Cardiac septum (tissue), 1 donor: ENCODE results near the gene PDE4C. TPM values are rescaled to one million over a fixed set of nuclear protein-coding genes. Genes with fewer than 3 reads are reported as not detected.
A peak's percentile ranks its signal among the peaks of the same experiment; 100 is the strongest.
"Not testable (repeated sequence)": the region's sequence is repeated elsewhere in the genome, so short reads cannot be mapped to it uniquely, and the experiment has no call there.

ENCODE experiments used
- DNase-seq: peaks from one replicate; pipeline ENCODE4 v3.0.0-alpha.2; 2020; ENCODE audit warnings: low spot score
- intact Hi-C: fragments of 100-400 bp; cut with DNase I; formaldehyde crosslinking; loops from one replicate; pipeline ENCODE4 v1.14.0; 2022
- total RNA-seq: library from RNA; stranded (reverse); fragmentation: NEBNext Ultra II Directional; extraction: Animal tissue kit (Norgen Biotek cat#: 25700); gene quantifications from one replicate; pipeline ENCODE4 v1.2.1, GENCODE V29; 2021
- donor health status: DM: no; HTN: no; CAD: no.

The PDE4C gene
- total RNA-seq, 1 donor from 2014 or later: 1.3 TPM

DNA sequence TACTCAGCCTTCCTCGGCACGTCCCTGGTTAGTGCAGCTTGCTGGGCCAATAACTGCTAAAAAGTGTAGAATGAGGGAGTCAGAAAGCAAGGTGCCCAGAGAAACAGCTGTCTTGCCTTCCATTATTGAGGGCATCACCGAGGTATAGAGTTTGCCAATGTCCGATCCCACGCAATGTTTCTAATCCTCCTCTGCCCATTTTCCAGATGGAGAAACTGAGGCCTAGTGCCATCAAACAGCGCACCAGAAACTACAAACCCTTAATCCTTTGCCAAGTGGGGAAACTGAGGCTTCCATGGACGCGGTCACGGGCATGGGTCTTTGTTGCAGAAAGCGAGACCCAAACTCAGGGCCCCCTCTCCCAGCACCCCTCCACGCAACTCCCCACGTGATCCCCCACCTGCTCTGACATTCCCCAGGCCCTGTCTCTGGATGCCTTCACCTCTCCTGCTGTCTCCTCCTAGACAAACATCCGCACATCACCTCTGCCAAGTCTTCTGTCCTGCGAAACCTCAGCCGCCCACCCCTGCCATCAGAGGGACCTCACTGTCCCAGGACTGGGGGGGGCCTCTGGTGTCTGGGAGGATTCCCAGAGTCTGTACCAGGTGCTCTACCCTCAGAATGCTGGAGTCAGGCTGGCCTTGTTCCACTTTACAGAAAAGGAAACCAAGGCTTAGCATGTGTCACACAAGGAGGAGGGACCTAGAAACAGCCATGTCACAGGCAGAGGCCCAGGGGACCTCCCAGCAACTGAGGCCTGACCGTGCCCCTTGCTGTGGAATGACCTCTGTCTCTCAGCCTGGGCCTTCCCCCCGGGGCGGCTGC is 930 bp upstream of the PDE4C start:
- intact Hi-C loops: no loop called here
- no peak for DNase-seq

DNA sequence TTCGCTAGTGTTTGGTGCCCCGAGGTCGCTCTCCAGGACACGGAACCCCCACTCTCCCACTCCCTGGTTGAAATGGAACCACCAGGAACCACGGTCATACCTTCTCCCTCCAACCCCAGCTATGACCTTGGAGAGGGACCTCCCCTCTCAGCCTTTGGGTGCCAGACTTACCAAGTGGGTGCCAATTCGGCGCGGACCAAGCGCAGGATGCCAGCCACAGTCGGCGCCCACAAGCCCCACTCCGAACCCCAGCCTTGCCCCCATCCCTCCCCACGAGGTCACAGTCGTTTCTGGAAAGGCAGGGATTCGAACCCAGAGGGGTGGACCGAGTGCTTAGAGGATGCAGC is 910 bp downstream of the PDE4C start:
- intact Hi-C loops: no loop called here
- DNase-seq: no peak

DNA sequence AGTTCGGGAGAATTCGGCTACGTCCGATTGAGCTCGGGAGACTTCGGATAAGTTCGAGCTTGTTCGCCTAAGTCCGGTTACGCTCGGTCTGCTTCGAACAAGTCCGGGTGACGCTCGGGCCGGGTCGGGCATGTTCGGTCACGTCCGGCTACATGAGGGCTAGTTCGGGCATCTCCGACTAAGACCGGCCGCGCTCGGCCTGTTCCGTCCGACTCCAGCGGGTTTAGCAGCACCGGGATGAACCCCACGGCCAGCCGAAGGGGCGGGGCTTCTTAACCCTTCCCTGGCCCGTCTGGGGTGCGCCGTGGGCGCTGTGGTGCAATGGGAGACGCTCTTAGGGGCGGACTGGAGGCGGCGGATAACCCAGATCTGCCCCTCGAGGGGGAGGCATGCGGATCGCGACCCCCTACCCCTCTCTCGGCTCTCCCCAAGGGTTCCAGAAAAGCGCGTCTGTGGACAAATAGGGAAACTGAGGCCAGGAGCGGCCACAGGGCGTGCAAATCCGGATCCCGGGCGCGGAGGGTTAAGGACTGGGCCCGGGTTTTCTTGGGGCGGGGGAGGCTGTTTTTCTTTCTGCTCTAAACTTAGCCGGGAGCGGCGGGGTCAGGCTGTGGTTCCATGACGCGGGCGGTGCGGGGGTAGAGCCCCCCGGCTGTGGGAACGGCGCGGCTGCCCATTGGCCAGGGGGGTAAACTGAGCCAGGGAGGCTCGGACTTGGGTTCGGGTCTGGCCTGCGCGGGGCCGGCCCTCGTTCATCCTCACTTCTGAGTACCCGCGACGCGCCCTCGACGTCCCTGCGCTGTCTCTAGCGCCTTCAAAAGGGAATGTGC is 1.5 kb downstream of the PDE4C start:
- intact Hi-C loops: no loop called here
- peak; percentile 96 for DNase-seq

DNA sequence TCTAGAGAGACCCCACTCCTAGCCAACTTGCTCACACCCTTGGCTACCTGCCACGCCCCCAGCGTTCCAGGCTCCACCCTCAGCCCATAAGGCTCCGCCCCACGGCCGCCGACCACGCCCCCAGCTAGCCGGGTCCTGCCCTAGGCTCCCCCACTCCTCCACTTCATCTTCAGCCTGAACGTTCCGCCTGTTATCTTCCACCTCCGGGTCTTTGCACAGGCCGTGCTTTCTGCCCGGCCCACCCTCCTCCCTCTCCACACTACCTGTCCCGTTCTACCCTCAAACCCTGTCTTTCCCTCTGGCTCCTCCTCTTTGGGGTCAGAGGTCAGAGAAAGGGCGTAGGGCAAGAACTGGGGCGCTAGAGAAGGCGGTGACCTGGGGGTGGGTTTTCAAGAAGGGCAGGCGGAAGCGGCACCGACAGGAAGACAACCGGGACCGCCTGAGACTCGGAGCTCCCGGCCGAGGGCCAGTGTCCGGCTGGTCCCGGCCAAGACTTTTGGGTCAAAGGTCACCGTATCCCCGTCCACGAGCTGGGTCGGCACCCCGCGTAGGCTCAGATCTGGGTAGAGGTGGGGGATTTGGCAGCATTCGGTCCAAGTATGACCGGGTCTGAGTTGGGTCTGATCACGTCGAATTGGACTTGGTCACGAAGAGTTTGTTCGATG is 2.2 kb downstream of the PDE4C start:
- intact Hi-C loops: no loop called here
- DNase-seq: no peak

DNA sequence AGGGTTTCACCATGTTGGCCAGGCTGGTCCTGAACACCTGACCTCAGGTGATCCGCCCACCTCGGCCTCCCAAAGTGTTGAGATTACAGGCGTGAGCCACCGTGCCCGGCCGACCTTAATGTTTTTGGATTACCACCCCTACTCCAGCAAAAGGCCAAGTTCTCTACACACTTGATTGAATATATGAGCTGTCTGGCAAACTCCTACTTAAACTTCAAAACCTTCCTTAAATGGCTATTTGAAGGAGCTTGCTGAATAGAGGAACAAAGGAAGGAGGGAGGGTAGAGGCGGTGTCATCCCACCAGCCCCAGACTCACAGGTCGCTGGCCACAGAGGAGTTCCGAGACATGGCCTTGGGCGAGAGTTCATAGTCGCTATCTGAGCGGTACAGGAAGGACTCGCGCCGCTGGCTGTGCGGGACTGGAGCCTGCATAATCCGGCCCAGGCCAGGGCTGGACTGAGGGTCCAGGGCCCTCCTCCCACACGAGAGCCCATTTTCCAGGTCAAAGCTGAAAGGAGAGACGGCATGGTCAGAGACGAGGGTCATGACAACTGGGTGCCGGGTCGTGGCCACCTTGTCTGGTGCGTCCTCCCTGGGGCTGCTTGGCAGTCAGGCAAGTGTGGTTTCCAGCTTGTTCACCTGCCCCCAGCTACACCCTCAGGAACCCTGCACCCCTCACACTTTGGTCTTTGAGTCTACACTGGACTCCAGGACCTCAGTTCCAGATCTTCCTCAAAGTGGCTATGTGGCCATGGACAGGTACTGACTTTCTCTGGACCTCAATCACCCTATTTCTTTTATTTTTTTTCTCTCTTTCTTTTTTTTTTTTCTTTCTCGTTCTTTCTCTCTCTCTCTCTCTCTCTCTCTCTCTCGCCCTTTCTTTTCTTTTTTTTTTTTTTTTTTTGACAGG is 4.2 kb downstream of the PDE4C start:
- intact Hi-C loops: no loop called here
- no peak for DNase-seq

DNA sequence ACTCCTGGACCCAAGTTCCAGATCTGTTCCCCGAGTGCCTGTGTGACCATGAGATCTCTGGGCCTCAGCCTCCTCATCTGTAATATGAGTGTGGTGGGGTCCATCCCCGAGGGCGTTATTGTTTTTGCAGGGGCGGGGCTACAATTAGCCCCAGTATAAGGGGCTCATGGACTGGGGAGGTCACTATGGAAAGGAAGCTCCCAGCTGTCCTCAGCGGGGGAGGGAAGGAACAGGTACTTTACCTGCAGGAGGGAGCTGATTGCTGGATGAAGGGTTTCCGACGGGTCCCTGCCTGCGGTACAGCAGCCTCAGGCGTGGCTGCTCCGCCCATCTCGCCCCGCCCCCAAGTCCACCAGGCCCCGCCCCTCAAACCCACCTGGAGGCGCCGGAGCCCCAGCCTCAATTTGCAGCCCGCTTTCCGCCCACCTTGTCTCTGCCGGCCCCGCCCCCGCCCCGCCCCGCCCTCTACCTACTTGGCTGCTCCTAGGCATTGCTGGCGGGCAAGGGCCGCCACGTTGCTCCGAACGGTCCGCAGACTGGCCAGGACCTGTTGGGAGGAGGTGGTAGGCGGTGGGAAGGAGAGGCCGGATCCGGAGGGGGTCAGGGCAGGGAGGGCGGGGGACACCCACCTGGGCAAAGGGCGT is 5.5 kb downstream of the PDE4C start:
- no peak for DNase-seq
- intact Hi-C loops: no loop called here

- no peak for DNase-seq
- intact Hi-C loops: no loop called here
Measured at GRCh38 chr19:18219911-18220631, 6.2 kb downstream of the PDE4C start.

- no peak for DNase-seq
- intact Hi-C loops: no loop called here
Measured at GRCh38 chr19:18218600-18218999, 7.6 kb downstream of the PDE4C start.

DNA sequence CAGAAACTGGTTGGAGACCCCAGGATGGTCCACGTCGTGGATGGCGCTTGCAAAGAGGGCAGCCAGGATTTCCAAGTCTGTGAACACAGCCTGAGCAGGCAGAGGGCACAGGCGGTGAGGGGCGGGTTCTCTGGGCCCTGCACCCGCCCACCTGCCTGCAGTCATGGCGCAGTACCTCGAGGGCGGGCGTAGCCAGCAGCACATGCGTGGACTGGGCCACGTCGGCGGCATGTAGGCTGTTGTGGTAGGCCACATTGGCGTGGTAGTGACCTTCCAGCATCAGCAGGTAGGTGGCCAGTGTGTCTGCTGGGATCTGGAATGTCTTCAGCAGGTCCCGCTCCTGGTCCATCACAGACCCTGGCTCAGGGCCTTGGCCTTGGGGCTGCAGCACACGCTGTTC is 8.1 kb downstream of the PDE4C start:
- intact Hi-C loops: no loop called here
- no peak for DNase-seq

GRCh38 chr19:18216789-18217188 is 9.4 kb downstream of the PDE4C start:
- DNase-seq: no peak
- intact Hi-C loops: no loop called here

GRCh38 chr19:18214779-18215433 is 11.3 kb downstream of the PDE4C start:
- no peak for DNase-seq
- intact Hi-C loops: no loop called here

- intact Hi-C loops: no loop called here
- DNase-seq: no peak
Measured at GRCh38 chr19:18211683-18212082, 14.6 kb downstream of the PDE4C start.

- not testable (repeated sequence) for DNase-seq
- intact Hi-C loops: loop anchor here (5.0 to 10.0 kb wide), 2 partner anchors 42 to 205 kb away; partner anchors contain the start of gene SSBP4
Measured at GRCh38 chr19:18209912-18210311, 16.3 kb downstream of the PDE4C start.

GRCh38 chr19:18208098-18208951 is 17.9 kb downstream of the PDE4C start:
- DNase-seq: peak; percentile 76
- intact Hi-C loops: loop anchor here (5.0 to 10.0 kb wide), 2 partner anchors 44 to 206 kb away; partner anchors contain the start of gene SSBP4

GRCh38 chr19:18206018-18206417 is 20.2 kb downstream of the PDE4C start:
- DNase-seq: no peak
- intact Hi-C loops: loop anchor here (5.0 to 10.0 kb wide), 2 partner anchors 46 to 209 kb away; partner anchors contain the start of gene SSBP4

DNA sequence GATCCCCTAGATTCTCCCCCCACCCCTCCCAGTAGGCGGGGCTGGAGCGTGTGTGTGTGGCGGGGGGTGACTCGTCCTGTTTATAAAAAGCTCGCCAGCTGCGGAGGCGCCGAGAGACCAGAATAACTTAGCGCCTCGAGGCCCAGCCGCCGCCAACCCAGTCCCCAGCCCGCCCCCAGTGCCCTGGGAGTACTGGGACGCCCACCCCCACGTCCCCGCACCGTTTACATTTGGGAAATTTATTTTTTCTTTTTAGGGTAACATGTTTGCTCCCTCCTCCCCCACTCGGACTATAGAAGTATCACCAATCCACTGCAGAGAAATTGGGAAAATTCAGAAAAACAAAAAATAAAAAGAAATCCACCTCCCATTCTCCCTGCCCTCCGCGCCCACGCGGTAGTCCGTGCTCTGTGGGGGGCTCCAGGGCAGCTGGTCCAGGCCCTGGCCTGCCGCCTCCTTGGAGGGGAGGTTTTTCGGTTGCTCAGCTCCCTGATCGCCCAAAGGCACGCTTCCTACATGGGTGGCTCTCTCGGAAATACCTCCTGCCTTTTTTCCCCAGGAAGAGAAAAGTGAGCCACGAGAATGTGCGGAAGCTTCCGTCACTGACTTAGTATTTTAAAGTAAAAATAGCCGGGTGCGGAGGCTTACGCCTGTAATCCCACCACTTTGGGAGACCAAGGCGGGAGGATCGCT is 20.9 kb downstream of the PDE4C start:
- peak; percentile 94 for DNase-seq
- intact Hi-C loops: loop anchor here (2.0 to 10.0 kb wide), 3 partner anchors 47 to 209 kb away; partner anchors contain the start of gene SSBP4
